Activated T-cell treated with anti-CD3 and anti-CD28 coated beads, Interleukin-2, amount 50 U/mL, for 72 hours (primary cell): ENCODE measurements around the gene PLEKHS1. TPM values are rescaled to one million over a fixed set of nuclear protein-coding genes. Genes with fewer than 3 reads are reported as not detected.
"Not testable (repeated sequence)": the region's sequence is repeated elsewhere in the genome, so short reads cannot be mapped to it uniquely, and the experiment has no call there.

ENCODE experiments used
- ATAC-seq, 2 donors: fragments of 150-1000 bp; cut with Tn5 transposase; replicated peaks in 1 of 2; 2 replicates each; pipeline ENCODE4 v1.10.0; 2021; ENCODE audit warnings: moderate library complexity in 2 of 2, mild to moderate bottlenecking in 1 of 2
- DNase-seq, 2 donors: peaks; one replicate each; pipeline ENCODE4 v3.0.0; 2021 to 2022; ENCODE audit warnings: mixed read lengths in 1 of 2
- H3K27ac Mint-ChIP-seq: one replicate; pipeline ENCODE4 v1.8.0; 2022; ENCODE audit warnings: mild to moderate bottlenecking, moderate library complexity, mixed read lengths
- H3K27me3 Mint-ChIP-seq: one replicate; pipeline ENCODE4 v1.8.0; 2022; ENCODE audit warnings: low read depth, mixed read lengths
- H3K36me3 Mint-ChIP-seq, 2 donors: one replicate each; pipeline ENCODE4 v1.8.0; 2022; ENCODE audit warnings: mixed read lengths in 2 of 2, mild to moderate bottlenecking in 1 of 2; ENCODE audit not compliant: insufficient read depth in 2 of 2
- H3K4me1 Mint-ChIP-seq: one replicate; pipeline ENCODE4 v1.8.0; 2022; ENCODE audit warnings: low read depth, mixed read lengths
- H3K4me3 Mint-ChIP-seq, 2 donors: one replicate each; pipeline ENCODE4 v1.8.0; 2022; ENCODE audit warnings: mild to moderate bottlenecking in 2 of 2, mixed read lengths in 2 of 2, moderate library complexity in 2 of 2
- H3K9me3 Mint-ChIP-seq, 2 donors: one replicate each; pipeline ENCODE4 v1.8.0; 2022; ENCODE audit warnings: mixed read lengths in 2 of 2
- total RNA-seq, 2 donors: library from RNA; stranded (reverse); gene quantifications; one replicate each; pipeline ENCODE4 v1.2.3, GENCODE V29; 2022

PLEKHS1 gene
- total RNA-seq, 2 donors from 2014 or later = not detected

- ATAC-seq = no peak
- Mint-ChIP-seq H3K36me3 (no peaks in the 10 kb centered on the region), H3K4me1 (no peaks in the 10 kb centered on the region), H3K9me3 (no peaks in the 10 kb centered on the region), H3K27me3 (peaks cover 10% of the 10 kb centered on the region), H3K27ac (no peak overlapping the region), H3K4me3 (no peak overlapping the region)
- no peak for DNase-seq
Measured at GRCh38 chr10:113752553-113752952, 1.1 kb downstream of the PLEKHS1 start.

- no peaks in the 10 kb centered on the region for H3K4me1 Mint-ChIP-seq
- no peak overlapping the region for H3K27ac Mint-ChIP-seq
- no peak overlapping the region for H3K4me3 Mint-ChIP-seq
- H3K27me3 Mint-ChIP-seq = peaks cover 10% of the 10 kb centered on the region
- no peak for ATAC-seq
- H3K36me3 Mint-ChIP-seq = no peaks in the 10 kb centered on the region
- H3K9me3 Mint-ChIP-seq = no peaks in the 10 kb centered on the region
- no peak for DNase-seq
Measured at GRCh38 chr10:113753020-113753692, 1.7 kb downstream of the PLEKHS1 start.

- DNase-seq (no peak), ATAC-seq (no peak)
- Mint-ChIP-seq H3K36me3 (no peaks in the 10 kb centered on the region), H3K27ac (no peak overlapping the region), H3K4me1 (no peaks in the 10 kb centered on the region), H3K9me3 (no peaks in the 10 kb centered on the region), H3K27me3 (peaks cover 10% of the 10 kb centered on the region), H3K4me3 (no peak overlapping the region)
Measured at GRCh38 chr10:113754125-113754524, 2.6 kb downstream of the PLEKHS1 start.

GRCh38 chr10:113754768-113755167 lies 3.3 kb downstream of the PLEKHS1 start:
- ATAC-seq (no peak), DNase-seq (no peak)
- no peak overlapping the region for H3K4me3 Mint-ChIP-seq
- H3K4me1 Mint-ChIP-seq = no peaks in the 10 kb centered on the region
- no peak overlapping the region for H3K27ac Mint-ChIP-seq
- no peaks in the 10 kb centered on the region for H3K36me3 Mint-ChIP-seq
- H3K27me3 Mint-ChIP-seq = peaks cover 12% of the 10 kb centered on the region
- H3K9me3 Mint-ChIP-seq = no peaks in the 10 kb centered on the region

GRCh38 chr10:113756940-113757543 lies 5.6 kb downstream of the PLEKHS1 start:
- no peaks in the 10 kb centered on the region for H3K9me3 Mint-ChIP-seq
- H3K4me1 Mint-ChIP-seq = no peaks in the 10 kb centered on the region
- DNase-seq = no peak
- no peak overlapping the region for H3K4me3 Mint-ChIP-seq
- H3K27ac Mint-ChIP-seq = no peak overlapping the region
- no peak for ATAC-seq
- H3K36me3 Mint-ChIP-seq = no peaks in the 10 kb centered on the region
- peaks cover 17% of the 10 kb centered on the region for H3K27me3 Mint-ChIP-seq

- H3K4me3 Mint-ChIP-seq = no peak overlapping the region
- H3K36me3 Mint-ChIP-seq = peaks cover 1 to 3% of the 10 kb centered on the region in 2 donors
- ATAC-seq (no peak), DNase-seq (no peak)
- peaks cover 17% of the 10 kb centered on the region for H3K27me3 Mint-ChIP-seq
- H3K27ac Mint-ChIP-seq = no peak overlapping the region
- H3K9me3 Mint-ChIP-seq = no peaks in the 10 kb centered on the region
- no peaks in the 10 kb centered on the region for H3K4me1 Mint-ChIP-seq
Measured at GRCh38 chr10:113762083-113762482, 10.6 kb downstream of the PLEKHS1 start.

GRCh38 chr10:113764582-113764981 lies 13.1 kb downstream of the PLEKHS1 start:
- ATAC-seq (no peak), DNase-seq (no peak)
- H3K27me3 Mint-ChIP-seq = peaks cover 24% of the 10 kb centered on the region
- no peaks in the 10 kb centered on the region for H3K9me3 Mint-ChIP-seq
- no peak overlapping the region for H3K27ac Mint-ChIP-seq
- no peak overlapping the region for H3K4me3 Mint-ChIP-seq
- peaks cover 1 to 3% of the 10 kb centered on the region in 2 donors for H3K36me3 Mint-ChIP-seq
- H3K4me1 Mint-ChIP-seq = no peaks in the 10 kb centered on the region

GRCh38 chr10:113765910-113766309 lies 14.4 kb downstream of the PLEKHS1 start:
- ATAC-seq (no peak), DNase-seq (no peak)
- Mint-ChIP-seq H3K27ac (no peak overlapping the region), H3K4me1 (no peaks in the 10 kb centered on the region), H3K36me3 (peaks cover 1 to 3% of the 10 kb centered on the region in 2 donors), H3K27me3 (peaks cover 26% of the 10 kb centered on the region), H3K9me3 (no peaks in the 10 kb centered on the region), H3K4me3 (no peak overlapping the region)

GRCh38 chr10:113767222-113767621 lies 15.7 kb downstream of the PLEKHS1 start:
- Mint-ChIP-seq H3K27me3 (peaks cover 26% of the 10 kb centered on the region), H3K4me1 (no peaks in the 10 kb centered on the region), H3K27ac (no peak overlapping the region), H3K9me3 (no peaks in the 10 kb centered on the region), H3K36me3 (peaks cover 1 to 3% of the 10 kb centered on the region in 2 donors), H3K4me3 (no peak overlapping the region)
- DNase-seq = no peak
- ATAC-seq = no peak

- Mint-ChIP-seq H3K27ac (no peak overlapping the region), H3K36me3 (no peaks in the 10 kb centered on the region), H3K4me3 (no peak overlapping the region), H3K4me1 (no peaks in the 10 kb centered on the region), H3K27me3 (peaks cover 16% of the 10 kb centered on the region), H3K9me3 (no peaks in the 10 kb centered on the region)
- ATAC-seq (no peak), DNase-seq (no peak)
Measured at GRCh38 chr10:113770346-113770745, 18.9 kb downstream of the PLEKHS1 start.

- not testable (repeated sequence) for ATAC-seq, DNase-seq, H3K9me3 Mint-ChIP-seq, H3K27ac Mint-ChIP-seq, H3K4me3 Mint-ChIP-seq, H3K36me3 Mint-ChIP-seq, H3K4me1 Mint-ChIP-seq
- peaks cover 16% of the 10 kb centered on the region for H3K27me3 Mint-ChIP-seq
Measured at GRCh38 chr10:113771131-113771530, 19.6 kb downstream of the PLEKHS1 start.

GRCh38 chr10:113775686-113776294 lies 24.3 kb downstream of the PLEKHS1 start:
- Mint-ChIP-seq H3K4me3 (no peak overlapping the region), H3K36me3 (no peaks in the 10 kb centered on the region), H3K4me1 (no peaks in the 10 kb centered on the region), H3K27ac (no peak overlapping the region), H3K27me3 (peaks cover 6% of the 10 kb centered on the region), H3K9me3 (no peaks in the 10 kb centered on the region)
- ATAC-seq = no peak
- DNase-seq = no peak

GRCh38 chr10:113776553-113776952 lies 25.1 kb downstream of the PLEKHS1 start:
- H3K27ac Mint-ChIP-seq = no peak overlapping the region
- peaks cover 6% of the 10 kb centered on the region for H3K27me3 Mint-ChIP-seq
- no peaks in the 10 kb centered on the region for H3K36me3 Mint-ChIP-seq
- H3K4me1 Mint-ChIP-seq = no peaks in the 10 kb centered on the region
- no peaks in the 10 kb centered on the region for H3K9me3 Mint-ChIP-seq
- DNase-seq (no peak), ATAC-seq (no peak)
- no peak overlapping the region for H3K4me3 Mint-ChIP-seq
